NCI-H1694 (cell line): ENCODE results near the gene TSPAN4.

Source experiments
- DNase-seq: peaks from one replicate; lab custom pipeline; 2025; lab: John Stamatoyannopoulos, UW

Gene TSPAN4

DNA sequence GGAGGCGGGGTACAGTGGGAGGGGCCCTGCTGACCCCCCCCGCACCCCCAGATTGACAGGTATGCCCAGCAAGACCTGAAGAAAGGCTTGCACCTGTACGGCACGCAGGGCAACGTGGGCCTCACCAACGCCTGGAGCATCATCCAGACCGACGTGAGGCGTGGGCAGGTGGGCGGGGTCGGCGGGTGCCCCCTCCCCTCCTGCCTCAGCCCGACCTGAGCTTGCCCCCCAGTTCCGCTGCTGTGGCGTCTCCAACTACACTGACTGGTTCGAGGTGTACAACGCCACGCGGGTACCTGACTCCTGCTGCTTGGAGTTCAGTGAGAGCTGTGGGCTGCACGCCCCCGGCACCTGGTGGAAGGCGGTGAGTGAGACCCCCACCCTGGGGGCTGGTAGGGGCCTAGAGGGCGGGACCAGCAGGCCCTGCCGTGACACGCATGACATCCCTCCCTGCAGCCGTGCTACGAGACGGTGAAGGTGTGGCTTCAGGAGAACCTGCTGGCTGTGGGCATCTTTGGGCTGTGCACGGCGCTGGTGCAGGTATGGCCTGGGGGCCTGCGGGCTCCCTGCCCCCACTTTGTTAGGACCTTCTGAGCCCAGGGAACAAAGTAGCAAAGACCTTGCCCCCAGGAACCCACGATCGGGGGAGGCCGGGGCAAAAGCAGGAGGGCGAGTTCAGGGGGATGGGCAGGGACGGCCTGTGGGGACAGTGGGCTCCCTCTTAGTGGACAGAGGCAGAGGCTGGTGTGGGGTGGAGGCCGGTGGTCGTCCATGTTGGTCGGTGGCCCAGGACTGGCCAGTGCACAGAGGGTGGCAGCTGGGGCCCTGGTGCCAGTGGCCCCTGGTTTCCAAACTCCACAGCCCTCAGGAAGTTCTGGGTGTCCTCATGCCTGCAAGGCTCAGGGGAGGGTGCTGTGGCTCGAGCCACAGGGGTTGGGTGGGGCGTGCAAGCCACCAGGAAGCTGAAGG lies 23.1 kb downstream of the TSPAN4 start:
- DNase-seq = no peak

DNA sequence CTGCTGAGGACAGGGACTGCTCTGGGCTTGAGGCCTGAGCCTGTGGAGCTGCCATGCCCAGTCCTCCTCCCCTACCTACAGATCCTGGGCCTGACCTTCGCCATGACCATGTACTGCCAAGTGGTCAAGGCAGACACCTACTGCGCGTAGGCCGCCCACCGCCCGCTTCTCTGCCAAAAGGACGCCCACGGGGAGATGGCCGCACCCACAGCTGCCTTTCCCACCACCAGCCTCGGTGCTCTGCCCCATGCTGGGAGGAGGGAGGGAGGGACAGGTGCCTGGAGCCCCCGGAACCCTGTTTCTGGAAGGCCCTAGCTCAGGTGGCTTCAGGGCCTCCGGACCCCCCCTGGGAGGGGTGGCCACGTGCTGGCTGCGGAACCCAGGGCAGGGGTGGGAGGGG lies 23.8 kb downstream of the TSPAN4 start:
- no peak for DNase-seq

DNA sequence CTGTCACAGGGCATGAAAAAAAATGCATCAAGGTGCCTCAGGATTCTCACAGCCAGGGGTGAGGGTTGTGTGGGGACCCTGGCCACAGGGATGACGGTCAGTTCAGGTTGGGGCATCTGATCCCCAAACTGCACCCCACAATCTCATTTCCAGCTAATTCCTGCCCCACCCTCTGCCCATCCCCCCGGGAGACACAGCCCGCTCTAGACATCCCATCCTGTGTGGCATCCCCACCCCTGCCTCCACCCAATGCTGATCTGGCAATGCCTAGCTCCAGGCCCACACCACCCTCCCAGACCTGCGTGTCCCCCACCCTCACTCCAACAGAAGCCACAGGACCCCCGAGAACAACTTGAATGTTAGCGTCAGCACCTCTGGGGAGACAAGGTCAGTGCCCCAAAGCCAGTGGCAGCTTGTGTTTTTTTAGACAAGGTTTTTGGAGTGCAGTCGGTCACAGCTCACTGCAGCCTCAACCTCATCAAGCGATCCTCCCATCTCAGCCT lies 25.3 kb downstream of the TSPAN4 start:
- DNase-seq = no peak

DNA sequence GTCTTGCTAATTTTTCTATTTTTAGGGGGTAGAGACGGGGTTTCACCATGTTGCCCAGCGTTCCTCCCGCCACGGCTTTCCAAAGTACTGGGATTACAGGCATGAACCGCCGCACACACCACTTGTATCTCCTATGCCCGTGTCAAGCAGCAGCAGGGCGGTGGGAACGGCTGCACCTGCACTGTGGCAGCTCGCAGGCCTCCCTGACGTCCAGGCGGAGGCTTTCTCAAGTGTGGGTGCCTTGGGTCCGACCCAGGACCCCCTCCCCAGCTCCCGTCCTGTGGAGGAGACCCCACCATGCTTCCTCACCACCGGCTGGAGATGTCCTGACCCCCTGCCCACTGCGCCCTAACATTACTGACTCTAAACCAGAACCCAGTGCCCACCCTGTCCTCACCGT lies 25.7 kb downstream of the TSPAN4 start:
- no peak for DNase-seq

DNA sequence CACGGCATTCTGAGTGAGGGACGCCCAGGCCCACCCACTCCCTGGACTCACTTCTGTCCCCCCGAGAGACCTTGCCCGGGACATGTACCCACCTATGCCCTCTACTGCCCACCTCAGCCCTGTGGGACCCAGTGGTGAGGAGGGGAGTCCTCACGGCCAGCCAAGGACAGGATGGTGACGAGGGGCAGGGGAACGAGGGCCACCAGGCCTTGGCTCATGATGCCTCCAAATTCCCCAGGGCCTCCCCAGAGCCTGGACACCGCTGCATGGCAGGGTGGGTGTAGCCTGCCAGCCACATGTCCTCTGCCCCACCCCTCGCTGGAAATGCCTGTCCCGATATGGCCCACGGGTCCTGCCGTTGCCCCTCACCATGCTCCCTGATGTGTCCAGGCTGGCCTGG lies 26.1 kb downstream of the TSPAN4 start:
- DNase-seq = no peak

DNA sequence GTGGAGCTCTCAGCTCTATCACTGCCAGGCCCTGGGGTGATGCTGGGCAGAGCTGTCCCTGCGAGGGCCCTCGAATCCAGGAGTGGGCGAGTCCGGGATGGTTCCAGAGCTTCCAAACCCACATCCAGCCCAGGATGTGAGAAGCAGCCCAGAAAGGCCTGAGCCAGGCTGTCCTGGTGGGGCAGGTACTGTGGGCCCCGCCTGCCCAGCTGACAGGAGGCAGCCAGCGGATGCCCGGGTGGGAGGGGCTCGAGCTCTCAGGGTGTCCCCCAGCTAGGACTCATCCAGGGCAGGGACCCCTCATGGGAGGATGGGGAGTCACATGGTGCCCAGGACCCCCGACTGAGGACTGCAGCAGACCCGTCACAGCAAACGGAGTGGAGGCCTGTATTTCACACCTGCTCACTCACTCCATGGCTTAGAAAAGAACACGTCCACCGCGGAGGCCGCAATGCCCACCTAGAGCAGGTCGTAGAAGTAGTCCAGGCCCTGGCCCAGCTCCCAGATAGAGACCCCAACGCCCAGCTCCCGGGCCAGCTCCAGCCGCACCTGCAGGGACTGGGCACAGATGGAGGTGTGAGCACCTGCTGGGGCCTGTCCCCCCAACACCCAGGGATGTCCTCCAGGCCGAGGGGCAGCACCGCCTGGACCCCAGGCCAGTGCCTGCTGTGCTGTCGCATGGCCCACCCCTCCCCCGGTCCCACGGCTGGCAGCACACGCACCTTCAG lies 26.9 kb downstream of the TSPAN4 start:
- no peak for DNase-seq

DNA sequence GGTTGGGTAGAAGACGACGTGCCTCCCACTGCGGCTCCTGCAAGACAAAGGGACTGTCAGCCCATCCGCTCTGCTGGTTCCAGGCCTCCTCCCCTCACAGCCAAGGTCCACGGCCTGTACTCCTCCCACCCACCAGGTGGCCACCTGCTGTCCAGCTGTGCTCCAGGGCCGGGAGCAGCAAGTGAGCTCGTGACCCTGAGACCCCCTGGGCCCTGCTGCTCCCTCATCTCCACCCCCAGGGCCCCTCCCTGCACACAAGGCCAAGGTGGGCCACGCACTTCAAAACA lies 27.4 kb downstream of the TSPAN4 start:
- no peak for DNase-seq

DNA sequence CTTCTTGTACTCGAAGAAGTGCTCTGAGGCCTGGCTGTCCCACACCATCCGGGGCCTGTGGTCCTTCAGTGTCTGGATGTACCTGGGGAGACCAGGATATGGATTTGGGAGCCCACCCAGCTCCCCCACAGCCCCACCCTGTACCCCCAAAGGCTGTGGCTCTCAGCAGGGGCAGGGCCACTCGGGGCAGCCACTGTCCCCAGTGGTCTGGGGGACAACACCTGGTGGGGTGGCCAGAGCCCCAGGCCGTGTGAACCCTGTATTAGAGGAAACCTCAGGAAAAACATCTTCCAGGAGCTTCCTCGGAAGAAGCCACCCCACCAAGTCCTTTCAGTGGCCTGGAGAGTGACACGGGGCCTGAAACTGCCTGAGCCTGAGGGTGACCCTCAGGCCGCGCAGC lies 27.8 kb downstream of the TSPAN4 start:
- DNase-seq = no peak

DNA sequence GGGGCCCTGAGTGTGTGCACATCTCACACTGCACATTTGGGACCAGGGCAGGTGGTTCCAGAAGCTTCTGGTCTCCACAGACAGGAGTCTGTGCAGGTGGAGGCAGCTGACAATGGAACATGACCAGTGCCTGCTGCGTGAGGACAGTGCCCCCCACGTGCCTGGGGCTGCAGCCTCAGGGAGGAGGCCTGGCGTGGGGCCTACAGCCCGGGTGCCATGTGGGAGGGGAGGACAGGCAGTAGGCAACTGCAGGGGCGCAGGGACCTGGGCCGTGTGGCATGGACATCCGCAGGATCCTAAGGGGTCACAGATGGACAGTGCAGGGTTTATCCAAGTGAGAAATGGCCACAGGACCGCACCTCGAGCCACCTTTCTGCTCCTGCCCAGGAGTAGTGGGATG lies 28.8 kb downstream of the TSPAN4 start:
- DNase-seq = no peak

DNA sequence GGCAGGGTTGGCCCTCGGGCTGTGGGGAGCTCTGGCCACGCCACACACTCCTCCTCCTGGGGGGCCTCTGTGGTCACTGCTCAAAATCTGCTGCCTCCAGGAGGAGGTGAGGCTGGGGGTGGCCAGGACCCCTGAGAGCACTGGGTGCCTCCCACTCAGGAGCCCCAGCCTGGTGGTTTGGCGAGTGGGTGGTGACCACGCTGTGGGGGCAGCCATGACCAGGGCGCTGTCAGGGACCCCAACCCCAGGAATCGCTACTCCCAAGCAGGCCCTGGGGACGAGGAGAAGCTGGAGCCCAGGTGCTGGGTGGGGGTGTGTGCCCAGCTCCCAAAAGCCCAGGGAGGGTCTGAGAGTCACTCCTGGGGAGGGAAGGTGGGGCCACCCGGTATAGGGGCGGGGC lies 30.1 kb downstream of the TSPAN4 start:
- no peak for DNase-seq

DNA sequence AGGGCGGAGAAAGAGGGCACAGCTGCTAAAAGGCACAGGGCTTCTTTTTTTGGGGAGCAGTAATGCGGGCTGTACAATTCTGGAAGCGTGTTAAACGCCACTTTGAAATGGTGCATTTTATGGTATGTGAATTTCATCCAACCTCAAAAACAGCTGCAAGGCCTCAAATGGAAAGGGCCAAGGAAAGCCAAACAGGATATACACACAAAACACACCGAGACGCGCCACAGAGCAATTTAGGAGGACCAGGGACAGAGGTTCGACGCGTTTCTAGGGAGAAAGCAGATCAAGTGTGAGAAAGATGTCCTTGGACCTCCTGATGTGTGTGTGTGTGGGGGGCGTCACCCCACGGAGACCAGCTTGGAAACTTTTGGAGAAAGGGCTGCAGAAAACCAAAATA lies 31.1 kb downstream of the TSPAN4 start:
- no peak for DNase-seq

DNA sequence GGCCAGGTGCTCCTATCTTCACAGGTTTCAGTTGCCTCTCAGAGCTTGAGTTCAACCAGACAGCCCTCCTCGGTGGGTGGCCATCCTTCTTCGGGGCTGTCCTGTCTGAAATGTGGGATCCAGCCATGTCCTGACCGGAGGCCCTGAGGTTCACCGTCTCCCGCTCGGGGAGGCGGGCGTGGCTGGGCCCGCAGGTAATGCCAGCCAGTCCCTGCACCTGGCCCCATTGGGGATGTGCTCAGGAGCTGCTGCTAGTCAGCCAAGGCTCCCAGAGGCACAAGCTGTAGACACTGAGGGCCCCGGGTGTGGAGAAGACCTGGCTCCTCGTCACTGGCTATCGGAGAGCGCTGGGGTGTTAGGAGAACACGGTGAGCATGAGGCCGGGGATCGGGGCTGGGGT lies 32.6 kb downstream of the TSPAN4 start:
- no peak for DNase-seq

DNA sequence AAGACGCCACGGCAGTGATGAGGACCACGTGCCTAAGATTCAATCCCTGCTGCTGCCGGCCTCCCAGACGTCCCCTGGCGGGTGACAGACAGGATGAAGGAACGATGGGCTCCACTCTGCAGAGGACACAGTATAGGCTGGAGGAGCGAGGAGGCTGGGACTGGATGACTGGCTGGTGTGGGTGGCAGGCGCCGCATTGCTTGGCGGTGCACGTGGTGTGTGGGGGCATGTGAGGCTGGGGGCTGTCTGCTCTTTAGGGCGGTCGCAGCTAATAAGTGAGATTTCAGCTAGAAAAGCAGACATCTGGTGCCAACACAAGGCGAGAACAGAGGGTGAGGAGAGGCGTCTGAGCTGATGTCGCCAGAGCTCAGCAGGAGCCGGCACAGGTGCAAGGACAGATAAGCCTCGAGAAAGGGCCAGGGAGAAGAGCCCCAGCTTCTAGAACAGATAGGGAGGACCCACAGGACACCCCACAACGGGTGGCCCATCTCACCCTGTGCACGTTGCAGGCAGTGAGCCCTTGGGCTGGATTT lies 33.2 kb downstream of the TSPAN4 start:
- DNase-seq = peak; percentile 79

DNA sequence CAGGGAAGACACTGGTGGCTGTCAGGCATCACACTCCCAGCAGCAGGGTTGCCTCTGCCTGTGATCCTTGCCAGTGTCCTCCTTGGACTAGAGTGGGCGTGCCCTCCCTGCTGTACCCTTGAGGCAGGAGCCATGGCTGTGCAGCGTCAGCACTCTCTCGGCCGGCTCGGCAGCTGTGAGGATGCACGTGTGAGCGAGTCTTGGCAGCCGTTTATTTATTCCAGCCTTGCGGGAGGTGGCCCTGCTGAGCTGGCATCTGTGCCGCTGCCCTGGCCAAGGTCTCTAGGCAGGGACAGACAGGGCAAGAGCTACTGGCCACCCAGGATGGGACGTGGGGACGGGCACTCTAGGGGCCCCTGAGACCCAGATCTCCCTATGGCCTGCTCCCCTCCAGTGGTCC lies 33.9 kb downstream of the TSPAN4 start:
- peak; percentile 82 for DNase-seq

DNA sequence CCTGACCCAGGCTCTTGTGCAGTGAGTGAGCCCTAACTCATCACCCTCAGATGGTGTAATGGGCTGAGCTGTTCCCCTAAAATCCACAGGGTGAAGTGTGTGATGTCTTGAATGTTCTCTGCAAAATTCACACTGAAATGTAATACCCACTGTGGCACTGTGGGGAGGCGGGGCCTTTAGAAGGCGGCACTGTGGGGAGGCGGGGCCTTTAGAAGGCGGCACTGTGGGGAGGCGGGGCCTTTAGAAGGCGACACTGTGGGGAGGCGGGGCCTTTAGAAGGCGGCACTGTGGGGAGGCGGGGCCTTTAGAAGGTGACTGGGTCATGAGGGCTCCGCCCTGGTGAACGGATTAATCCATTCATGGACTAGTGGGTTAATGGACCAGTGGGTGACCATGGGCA lies 34.9 kb downstream of the TSPAN4 start:
- DNase-seq = no peak

DNA sequence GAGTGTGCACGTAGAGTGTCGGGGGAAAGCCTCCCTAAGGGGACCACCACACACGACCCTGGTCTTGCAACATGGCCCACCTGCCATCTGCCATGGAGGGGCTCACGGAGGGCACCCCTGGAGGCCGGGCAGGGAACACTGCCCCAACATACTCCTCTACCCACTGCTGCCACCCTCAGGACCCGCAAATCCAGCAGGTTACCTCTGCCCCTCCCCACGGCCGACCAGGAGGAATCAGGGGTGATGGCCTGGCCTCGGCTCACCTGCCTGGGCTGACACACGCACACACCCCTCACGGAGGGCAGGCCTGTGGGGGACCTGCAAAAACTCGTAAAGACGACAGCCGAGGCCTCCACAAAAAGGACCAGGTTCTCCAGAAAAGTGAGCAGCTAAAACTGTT lies 37.8 kb downstream of the TSPAN4 start:
- DNase-seq = no peak

DNA sequence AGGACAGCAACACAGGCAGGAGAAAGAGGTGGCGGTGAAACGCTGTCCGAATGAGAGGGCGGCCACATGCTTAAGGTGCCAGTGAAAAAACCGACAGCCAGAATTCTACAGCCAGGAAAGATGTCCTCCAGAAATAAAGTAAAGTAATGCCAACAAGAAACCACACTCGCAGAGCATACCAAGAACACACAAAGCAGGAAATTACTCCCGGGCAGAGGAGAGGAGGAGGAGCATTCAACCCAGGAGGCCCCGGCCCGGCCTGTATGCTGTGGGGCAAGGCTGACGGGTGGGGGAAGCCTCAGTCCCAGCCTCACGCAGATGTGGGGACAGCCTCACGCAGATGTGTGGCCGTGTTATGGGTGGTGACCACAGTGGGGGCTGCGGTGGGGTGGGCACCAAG lies 39.9 kb downstream of the TSPAN4 start:
- DNase-seq = no peak

DNA sequence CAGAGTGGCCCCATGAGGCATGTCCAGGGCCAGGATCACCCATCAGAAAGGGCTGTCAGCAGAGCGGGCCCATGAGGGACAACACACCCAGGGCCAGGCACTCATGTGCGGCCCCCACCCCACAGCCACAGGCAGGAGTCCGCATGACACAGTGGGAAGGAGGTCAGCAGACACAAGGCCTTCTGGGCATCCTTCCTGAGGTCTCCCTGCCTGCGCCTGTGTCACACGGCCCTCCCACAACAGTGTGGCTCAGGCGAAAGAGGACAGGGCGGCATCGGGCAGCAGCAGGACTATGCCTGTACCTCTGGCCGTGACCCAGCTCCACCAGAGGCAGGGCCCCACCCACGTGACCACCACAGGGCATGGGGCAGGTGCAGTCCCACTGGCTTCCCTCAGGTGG lies 40.9 kb downstream of the TSPAN4 start:
- no peak for DNase-seq

DNA sequence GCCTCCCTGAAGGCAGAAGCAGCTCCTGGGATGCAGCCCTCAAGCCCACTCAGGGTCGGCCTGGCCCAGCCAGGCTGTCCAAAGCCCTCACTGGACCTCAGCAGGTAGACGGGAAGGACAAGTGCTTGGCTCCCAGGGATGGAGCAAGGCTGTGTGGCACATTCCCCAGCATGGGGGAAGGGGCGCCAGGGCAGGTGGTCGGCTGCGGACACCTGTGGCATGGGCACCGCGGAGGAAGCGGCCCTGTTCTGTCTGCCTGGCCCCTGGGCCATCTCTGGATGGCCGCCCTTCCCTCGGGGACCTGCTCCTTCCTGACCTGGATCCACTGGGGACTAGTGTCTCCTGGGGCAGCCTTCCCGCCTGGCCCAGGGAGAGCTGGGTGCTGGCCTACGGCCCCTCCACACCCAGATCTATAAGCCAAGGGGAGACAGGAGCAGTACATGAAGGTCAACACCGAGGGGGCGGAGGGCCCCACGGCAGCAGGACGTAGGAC lies 42.0 kb downstream of the TSPAN4 start:
- no peak for DNase-seq

DNA sequence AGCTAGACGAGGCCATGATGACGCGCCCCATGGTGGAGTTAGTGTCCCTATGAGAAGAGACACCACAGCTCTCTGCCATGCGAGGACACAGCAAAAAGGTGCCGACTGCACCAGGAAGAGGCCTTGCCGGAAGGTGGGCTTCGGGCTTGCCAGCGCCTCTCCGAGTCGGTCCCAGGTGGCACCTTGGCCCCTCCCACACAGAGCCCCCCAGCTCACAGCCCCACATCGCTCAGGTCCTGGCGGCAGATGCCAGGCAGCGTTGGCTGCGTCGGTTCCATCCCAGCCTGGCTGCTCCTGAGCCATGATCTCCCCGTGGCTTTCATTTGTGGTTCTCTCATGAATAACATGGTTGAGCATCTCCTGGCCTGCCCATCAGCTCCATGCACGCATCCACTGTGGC lies 43.9 kb downstream of the TSPAN4 start:
- no peak for DNase-seq

DNA sequence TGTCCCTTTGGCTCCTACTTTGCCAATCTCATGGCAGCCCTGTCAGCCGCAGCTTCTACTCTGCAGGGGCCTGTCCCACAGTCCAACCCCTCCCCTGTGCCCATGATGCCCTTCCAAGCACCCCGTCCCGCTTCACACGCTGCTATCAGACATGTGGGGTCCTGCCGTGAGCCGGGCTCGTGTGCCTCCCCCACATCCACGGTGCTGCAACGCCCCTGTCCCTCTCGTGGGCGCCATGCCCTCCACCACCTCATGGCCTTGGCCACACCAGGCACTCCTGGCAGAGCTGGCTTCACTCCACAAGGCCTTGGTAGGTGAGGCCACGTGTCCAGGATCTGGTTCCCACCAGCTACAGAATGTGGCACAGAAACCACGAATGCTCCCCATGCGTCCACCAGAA lies 44.9 kb downstream of the TSPAN4 start:
- DNase-seq = no peak

DNA sequence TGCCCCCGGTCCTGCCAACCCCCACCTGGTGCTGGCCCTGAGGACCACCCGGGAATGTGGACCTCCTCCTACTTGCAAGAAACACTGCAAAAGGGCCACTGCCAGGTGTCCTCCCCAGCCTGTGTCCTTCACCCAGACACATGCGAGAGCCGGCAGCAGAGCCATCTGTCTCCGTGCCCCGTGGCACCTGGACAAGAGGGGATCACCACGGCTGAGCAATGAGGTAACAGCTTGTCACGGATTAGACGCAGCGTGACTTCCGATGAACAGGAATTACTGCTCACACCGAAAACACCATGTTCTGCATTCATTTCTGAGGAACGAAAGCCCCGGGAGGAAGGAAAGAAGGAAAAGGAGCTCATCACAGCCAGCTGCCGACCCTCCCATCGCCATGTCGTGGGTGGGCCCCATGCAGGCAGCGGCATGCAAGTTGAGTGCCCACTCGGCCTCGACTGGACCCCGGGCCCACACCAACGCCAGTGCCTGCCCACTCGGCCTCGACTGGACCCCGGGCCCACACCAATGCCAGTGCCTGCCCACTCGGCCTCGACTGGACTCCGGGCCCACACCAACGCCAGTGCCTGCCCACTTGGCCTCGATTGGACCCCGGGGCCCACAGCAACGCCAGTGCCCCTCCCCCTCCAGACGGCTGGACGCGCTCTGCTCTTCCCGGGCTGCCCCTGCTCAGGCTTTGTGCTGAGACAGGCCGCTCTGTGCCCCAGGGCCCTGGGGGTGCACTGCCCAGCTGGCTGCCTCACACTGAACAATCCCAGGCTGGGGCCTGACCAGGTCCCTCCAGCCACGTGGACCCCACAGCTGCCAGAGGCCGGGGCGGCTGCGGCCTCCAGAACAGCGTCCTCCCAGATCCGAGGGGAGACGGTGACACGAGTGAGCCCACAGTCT lies 45.9 kb downstream of the TSPAN4 start:
- DNase-seq = no peak
